K562 (cell line): ENCODE results near the gene PHKB. TPM values are rescaled to one million over a fixed set of nuclear protein-coding genes. Genes with fewer than 3 reads are reported as not detected.

Experiments used
- ATAC-seq: fragments of 200-7000 bp; cut with Tn5 transposase; 3 replicates; pipeline ENCODE4 v1.9.1; 2020; ENCODE audit warnings: moderate library complexity
- BruUV-seq: library from RNA; stranded (reverse); fragments of 400-500 nt; replicated peaks from 2 replicates; lab custom pipeline; 2021; lab: Mats Ljungman, UMichigan
- CTCF ChIA-PET: fragments of 300-600 bp; formaldehyde crosslinking; extraction: SDS; loops from one replicate; lab custom pipeline; 2021; ENCODE audit warnings: low intra/inter-chr PET ratio; lab: Yijun Ruan, JAX
- POLR2A ChIA-PET: fragments of 300-600, 350-650 bp; sonication (Branson Sonifier 250); formaldehyde crosslinking; extraction: SDS; loops from one replicate; lab custom pipeline; 2021; ENCODE audit warnings: antibody characterized with exemption, inconsistent platforms; lab: Yijun Ruan, JAX
- DNase-seq, 4 experiments: peaks; one replicate each; pipeline versions ENCODE4 v3.0.0 to v3.0.0-alpha.2; 2011 to 2018; ENCODE audit warnings: low spot score in 3 of 4, mixed read lengths in 3 of 4; ENCODE audit errors: extremely low read depth in 1 of 4
- FAIRE-seq: peaks from 2 replicates; lab custom pipeline; 2011; peaks lifted over from hg19 to GRCh38; lab: Jason Lieb, UNC
- H2AFZ ChIP-seq: 2 replicates; pipeline ENCODE4 v1.6.0; 2011; ENCODE audit warnings: low read depth, low read length, control low read depth, inconsistent platforms
- H3K27ac ChIP-seq: fragments of 200-600 bp; 3 replicates; pipeline ENCODE4 v1.8.0; 2011; ENCODE audit warnings: low read depth, mild to moderate bottlenecking, control low read depth, inconsistent platforms, low read length, moderate library complexity, mixed read lengths; ENCODE audit errors: extremely low read depth
- H3K27me3 ChIP-seq, 2 experiments: fragments of 300-600 bp in 1 of 2; 2 replicates in 1 of 2; 3 replicates in 1 of 2; pipeline versions ENCODE4 v1.6.0 to v1.8.0; 2011; ENCODE audit warnings: inconsistent platforms in 2 of 2, low read length in 2 of 2, mild to moderate bottlenecking in 1 of 2, mixed read lengths in 1 of 2, moderate library complexity in 1 of 2; ENCODE audit not compliant: control insufficient read depth in 2 of 2, insufficient read depth in 2 of 2
- H3K36me3 ChIP-seq: fragments of 300-600 bp; 3 replicates; pipeline ENCODE4 v1.8.0; 2011; ENCODE audit warnings: mild to moderate bottlenecking, low read length, inconsistent platforms; ENCODE audit not compliant: control insufficient read depth, insufficient read depth
- H3K4me1 ChIP-seq, 2 experiments: fragments of 200-600 bp in 1 of 2; replicated peaks in 1 of 2; 2 replicates in 1 of 2; 3 replicates in 1 of 2; pipeline versions ENCODE4 v1.5.1 to v1.8.0; 2011; ENCODE audit warnings: inconsistent platforms in 2 of 2, low read length in 2 of 2, mild to moderate bottlenecking in 1 of 2, mixed read lengths in 1 of 2, moderate library complexity in 1 of 2; ENCODE audit not compliant: control insufficient read depth in 2 of 2, insufficient read depth in 2 of 2
- H3K4me2 ChIP-seq: 2 replicates; pipeline ENCODE4 v1.6.1; 2011; ENCODE audit warnings: low read length, control low read depth, inconsistent platforms, mixed read lengths; ENCODE audit not compliant: insufficient read depth
- H3K4me3 ChIP-seq: fragments of 200-600 bp; sonication (generic), shearing (Covaris generic); 2 replicates; pipeline ENCODE4 v1.5.1; 2016; ENCODE audit warnings: control low read depth, inconsistent platforms
- H3K79me2 ChIP-seq: fragments of 200-600 bp; 3 replicates; pipeline ENCODE4 v1.8.0; 2011; ENCODE audit warnings: low read length, inconsistent platforms; ENCODE audit not compliant: control insufficient read depth, insufficient read depth
- H3K9ac ChIP-seq, 2 experiments: 2 replicates each; pipeline versions ENCODE4 v1.6.0 to v1.6.1; 2011; ENCODE audit warnings: low read depth in 2 of 2, low read length in 2 of 2, control low read depth in 1 of 2, inconsistent platforms in 1 of 2, mild to moderate bottlenecking in 1 of 2, mixed read lengths in 1 of 2; ENCODE audit not compliant: insufficient read depth in 1 of 2
- H3K9me1 ChIP-seq: one replicate; pipeline ENCODE4 v1.6.0; 2011; ENCODE audit warnings: inconsistent platforms, mild to moderate bottlenecking, low read length, moderate library complexity; ENCODE audit not compliant: control insufficient read depth, insufficient read depth
- H3K9me3 ChIP-seq: replicated peaks from 2 replicates; pipeline ENCODE4 v1.5.1; 2011; ENCODE audit warnings: low read depth, low read length, inconsistent platforms; ENCODE audit not compliant: control insufficient read depth, insufficient read depth
- H4K20me1 ChIP-seq: replicated peaks from 2 replicates; pipeline ENCODE4 v1.6.1; 2011; ENCODE audit warnings: low read length, inconsistent platforms, mixed read lengths; ENCODE audit not compliant: control insufficient read depth, insufficient read depth
- ARID4B ChIP-seq: sonication (generic); formaldehyde crosslinking; IDR thresholded peaks from 2 replicates; pipeline ENCODE4 v1.8.0; 2022; ENCODE audit warnings: mild to moderate bottlenecking, missing genetic modification reagents
- CHAMP1 ChIP-seq: fragments of 450-650 bp; IDR thresholded peaks from 2 replicates; pipeline ENCODE4 v1.6.1; 2016; ENCODE audit warnings: mild to moderate bottlenecking
- FOXA1 ChIP-seq: fragments of 450-650 bp; IDR thresholded peaks from 2 replicates; pipeline ENCODE4 v1.6.1; 2016; ENCODE audit warnings: mild to moderate bottlenecking, borderline replicate concordance
- FOXP1 ChIP-seq: sonication (generic); formaldehyde crosslinking; IDR thresholded peaks from 2 replicates; pipeline ENCODE4 v1.8.0; 2022; ENCODE audit warnings: mild to moderate bottlenecking, missing genetic modification reagents
- ILF3 ChIP-seq: fragments of 450-650 bp; IDR thresholded peaks from 2 replicates; pipeline ENCODE4 v1.6.1; 2018; ENCODE audit warnings: antibody characterized with exemption, mild to moderate bottlenecking, moderate library complexity, borderline replicate concordance
- MCM2 ChIP-seq: fragments of 450-650 bp; IDR thresholded peaks from 2 replicates; pipeline ENCODE4 v1.6.1; 2017; ENCODE audit warnings: low read depth, mild to moderate bottlenecking
- NUFIP1 ChIP-seq: fragments of 450-650 bp; IDR thresholded peaks from 2 replicates; pipeline ENCODE4 v1.6.1; 2018; ENCODE audit not compliant: partially characterized antibody
- POLR2G ChIP-seq: fragments of 200-400 bp; formaldehyde crosslinking; IDR thresholded peaks from 2 replicates; pipeline ENCODE4 v1.6.1; 2017; ENCODE audit warnings: low read depth, mild to moderate bottlenecking, antibody characterized with exemption, low read length, moderate library complexity
- ZNF134 ChIP-seq: fragments of 250-450 bp; sonication (Bioruptor Pico); conservative IDR thresholded peaks from 2 replicates; pipeline ENCODE4 v1.4.0; 2020
- WGBS: fragments of 100-300 bp; shearing (Covaris generic); methylation state at CpG from one replicate; pipeline ENCODE4 v1.1.6; 2016; ENCODE audit warnings: low coverage, mixed read lengths; ENCODE audit not compliant: insufficient coverage; ENCODE audit errors: missing lambda C conversion rate; 5-methylcytosine and 5-hydroxymethylcytosine counted together
- in situ Hi-C: fragments of 300-500 bp; cut with MboI; formaldehyde crosslinking; loops from 4 replicates; pipeline ENCODE4 v1.15.0; 2018; ENCODE audit warnings: inconsistent platforms, mixed read lengths
- intact Hi-C: fragments of 100-400 bp; cut with micrococcal nuclease; formaldehyde crosslinking; loops from 2 replicates; pipeline ENCODE4 v1.14.2; 2022
- polyA plus RNA-seq, 8 experiments: library from polyadenylated mRNA; depleted of rRNA in 4 of 8; stranded (reverse) in 5 of 8; unstranded in 3 of 8; fragments of >200 nt; fragmentation: Nextera tagmentation in 2 of 8; fragmentation: Illumina TruSeq in 1 of 8; extraction: Ambion mirVana in 2 of 8; extraction: Trizol in 1 of 8; gene quantifications; 2 replicates each; pipeline versions ENCODE4 v1.2.1 to v1.2.3, GENCODE V29; 2011 to 2014; ENCODE audit warnings: inconsistent platforms in 1 of 8, missing spikeins in 1 of 8
- total RNA-seq, 7 experiments: library from RNA; depleted of rRNA in 6 of 7; stranded (reverse); fragments of >200 nt in 6 of 7; fragmentation: Illumina TruSeq in 2 of 7; extraction: Trizol in 2 of 7; gene quantifications; 2 replicates each; pipeline versions ENCODE4 v1.2.1 to v1.2.3, GENCODE V29; 2011 to 2021; ENCODE audit warnings: low replicate concordance in 1 of 7
- TF ChIP-seq, protein P1 (sequence below): sonication (generic); formaldehyde crosslinking; IDR thresholded peaks from 2 replicates; pipeline ENCODE4 v1.8.0; 2022; ENCODE audit warnings: mild to moderate bottlenecking, missing genetic modification reagents

Gene PHKB
- total and polyA plus RNA-seq, 9 of the 15 experiments (the other 6 are each of a cell fraction or from before 2014, with no cell fraction given), result 24.7 to 92.3 (median 67.0) TPM

DNA sequence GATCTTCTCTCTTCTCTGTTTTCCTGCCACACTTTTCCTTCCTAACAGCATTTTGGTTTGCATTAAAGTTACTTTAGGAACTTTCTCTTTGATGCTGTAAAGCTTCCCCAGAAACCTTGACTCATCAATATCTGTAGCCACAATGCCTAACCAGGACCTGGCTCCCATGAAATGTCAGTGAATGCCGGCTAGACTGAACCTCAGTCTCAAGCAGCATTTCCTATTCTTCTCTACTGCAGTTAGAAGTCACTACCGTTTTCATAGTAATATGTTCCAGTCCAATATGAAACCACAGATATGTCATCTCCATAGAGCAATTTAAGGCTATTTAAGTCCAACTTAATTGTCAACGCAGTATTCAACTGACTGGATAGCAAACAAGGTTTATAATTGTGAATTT is 29.2 kb upstream of the PHKB start:
- Histone ChIP-seq H3K4me2 (no peak overlapping the region), H3K36me3 (peaks cover 23% of the 10 kb centered on the region; the same call in 1 of the 3 replicates), H4K20me1 (no peaks in the 10 kb centered on the region), H3K9me1 (no peaks in the 10 kb centered on the region), H3K79me2 (peaks cover 22% of the 10 kb centered on the region; the same call in 2 of the 3 replicates), H2AFZ (no peak overlapping the region), H3K27me3 (no peaks in the 10 kb centered on the region), H3K9ac (no peak overlapping the region), H3K4me3 (no peak overlapping the region), H3K4me1 (no peaks in the 10 kb centered on the region), H3K27ac (no peak overlapping the region), H3K9me3 (no peaks in the 10 kb centered on the region)
- 82% methylated on average over 3 of the region's 3 CpGs for WGBS
- ATAC-seq (no peak), DNase-seq (no peak), FAIRE-seq (no peak)
- ChIA-PET CTCF (no interaction called here), POLR2A (no interaction called here)
- in situ Hi-C loops (no loop called here), intact Hi-C loops (no loop called here)
- BruUV-seq, result no TSS peak
- TF ChIP-seq FOXA1 (no peak), POLR2G (no peak), ARID4B (CRISPR knock-in tag) (no peak), ZNF134 (CRISPR knock-in tag) (no peak), MCM2 (no peak), ILF3 (no peak), NUFIP1 (no peak), FOXP1 (CRISPR knock-in tag) (no peak), CHAMP1 (no peak)
- TF ChIP-seq, protein P1, sequence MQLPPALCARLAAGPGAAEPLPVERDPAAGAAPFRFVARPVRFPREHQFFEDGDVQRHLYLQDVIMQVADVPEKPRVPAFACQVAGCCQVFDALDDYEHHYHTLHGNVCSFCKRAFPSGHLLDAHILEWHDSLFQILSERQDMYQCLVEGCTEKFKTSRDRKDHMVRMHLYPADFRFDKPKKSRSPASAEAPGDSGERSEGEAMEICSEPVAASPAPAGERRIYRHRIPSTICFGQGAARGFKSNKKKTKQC (CRISPR knock-in tag), result no peak
